NB4 (cell line): ENCODE results near the gene REPS1.
A peak's percentile ranks its signal among the peaks of the same experiment; 100 is the strongest.

ENCODE experiments used
- CTCF ChIP-seq: IDR thresholded peaks from one replicate; pipeline ENCODE4 v1.5.1; 2012; ENCODE audit warnings: low read depth, low read length
- MYC ChIP-seq: IDR thresholded peaks from 2 replicates; pipeline ENCODE4 v1.6.1; 2011; ENCODE audit warnings: low read depth, low read length
- POLR2A ChIP-seq: IDR thresholded peaks from 2 replicates; pipeline ENCODE4 v1.6.1; 2011; ENCODE audit warnings: mild to moderate bottlenecking; ENCODE audit not compliant: insufficient read length; ENCODE audit errors: extremely low read depth
- TF ChIP-seq, protein P1 (sequence below): IDR thresholded peaks from 2 replicates; pipeline ENCODE4 v1.6.1; 2011; ENCODE audit warnings: low read depth, low read length

- TF ChIP-seq MYC, result peak; percentile 74
- no peak for TF ChIP-seq POLR2A
- TF ChIP-seq CTCF, result no peak
- TF ChIP-seq, protein P1, sequence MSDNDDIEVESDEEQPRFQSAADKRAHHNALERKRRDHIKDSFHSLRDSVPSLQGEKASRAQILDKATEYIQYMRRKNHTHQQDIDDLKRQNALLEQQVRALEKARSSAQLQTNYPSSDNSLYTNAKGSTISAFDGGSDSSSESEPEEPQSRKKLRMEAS, result peak; percentile 40; the same call in 1 of the 2 replicates
Measured at GRCh38 chr6:139030228-139030963, 42.3 kb upstream of the REPS1 start.
